ENCODE results near the gene RNLS.
"Not testable (repeated sequence)": the region's sequence is repeated elsewhere in the genome, so short reads cannot be mapped to it uniquely, and the experiment has no call there.

The RNLS gene

GRCh38 chr10:88361995-88362807, 220.9 kb downstream of the RNLS start:
- no peak overlapping the region for H3K4me3 ChIP-seq (ENCODE audit: low read depth, low read length)
- TF ChIP-seq CTCF (IDR thresholded peaks at IDR 0.05; ENCODE audit: borderline replicate concordance, insufficient read depth, low read depth, low read length): no peak

DNA sequence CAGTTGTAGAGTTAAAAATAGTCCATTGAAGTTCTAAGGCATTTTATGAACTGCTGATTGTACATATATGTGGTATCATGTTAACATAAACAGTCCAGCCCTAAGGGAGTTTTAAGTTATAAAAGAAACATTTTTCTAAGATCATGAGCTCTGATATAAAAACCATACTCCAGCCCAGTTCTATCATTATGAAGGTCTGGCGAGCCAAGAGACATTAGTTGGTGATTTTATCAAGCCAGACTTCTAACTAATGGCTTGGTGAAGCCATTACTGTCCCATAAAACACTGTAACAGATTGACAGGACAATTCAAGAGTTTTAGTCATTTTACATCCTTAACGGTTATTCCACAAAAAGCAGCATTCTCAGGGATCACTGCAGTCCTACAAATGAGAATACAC, 221.6 kb downstream of the RNLS start:
- no peak overlapping the region for H3K4me3 ChIP-seq (ENCODE audit: low read depth, low read length)
- no peak for TF ChIP-seq CTCF (IDR thresholded peaks at IDR 0.05; ENCODE audit: borderline replicate concordance, insufficient read depth, low read depth, low read length)

GRCh38 chr10:88355750-88356149, 227.4 kb downstream of the RNLS start:
- H3K4me3 ChIP-seq (ENCODE audit: low read depth, low read length): not testable (repeated sequence)

- no peak for TF ChIP-seq CTCF (IDR thresholded peaks at IDR 0.05; ENCODE audit: borderline replicate concordance, insufficient read depth, low read depth, low read length)
- H3K4me3 ChIP-seq (ENCODE audit: low read depth, low read length): no peak overlapping the region
Measured at GRCh38 chr10:88347597-88348304, 235.4 kb downstream of the RNLS start.

- H3K4me3 ChIP-seq (ENCODE audit: low read depth, low read length): no peak overlapping the region
- no peak for TF ChIP-seq CTCF (IDR thresholded peaks at IDR 0.05; ENCODE audit: borderline replicate concordance, insufficient read depth, low read depth, low read length)
Measured at GRCh38 chr10:88347022-88347421, 236.1 kb downstream of the RNLS start.

DNA sequence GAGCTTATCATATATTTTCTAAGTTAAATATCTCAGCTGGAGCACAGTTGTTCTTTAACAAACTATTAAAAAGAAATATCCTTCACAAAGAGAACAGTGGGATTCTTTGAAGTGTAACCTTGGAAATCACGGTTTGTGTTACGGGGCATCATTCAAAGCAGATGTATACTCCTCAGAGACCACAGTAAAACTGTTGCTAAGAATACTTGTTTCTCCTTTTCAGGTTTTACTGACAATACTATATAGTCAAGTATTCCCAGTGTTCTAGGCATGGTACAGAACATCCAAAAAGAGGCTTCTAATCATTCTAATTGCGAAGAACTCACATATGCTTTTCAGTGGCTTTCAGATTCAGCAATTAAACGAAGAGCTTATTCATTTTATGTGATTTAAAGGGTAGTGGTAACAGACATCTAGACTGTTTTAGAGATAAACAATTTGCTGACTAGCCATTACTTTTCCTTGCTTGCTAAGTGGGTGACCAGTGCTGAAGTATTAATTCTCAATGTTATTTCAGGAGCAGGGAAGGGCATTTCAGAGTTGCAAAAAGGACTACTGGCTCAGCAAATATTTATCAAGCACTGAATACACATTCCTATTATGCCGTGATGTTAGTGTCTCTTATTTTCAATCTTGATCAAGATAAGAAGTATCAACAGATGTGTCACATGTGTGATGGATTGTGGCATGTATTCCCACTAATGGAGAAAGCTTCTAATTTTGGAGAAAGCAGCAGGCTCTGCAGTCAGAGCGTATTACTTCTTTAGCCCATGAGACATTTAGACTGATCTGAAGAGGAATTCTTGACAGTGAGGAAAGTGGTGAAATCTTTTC, 236.8 kb downstream of the RNLS start:
- TF ChIP-seq CTCF (IDR thresholded peaks at IDR 0.05; ENCODE audit: borderline replicate concordance, insufficient read depth, low read depth, low read length): no peak

DNA sequence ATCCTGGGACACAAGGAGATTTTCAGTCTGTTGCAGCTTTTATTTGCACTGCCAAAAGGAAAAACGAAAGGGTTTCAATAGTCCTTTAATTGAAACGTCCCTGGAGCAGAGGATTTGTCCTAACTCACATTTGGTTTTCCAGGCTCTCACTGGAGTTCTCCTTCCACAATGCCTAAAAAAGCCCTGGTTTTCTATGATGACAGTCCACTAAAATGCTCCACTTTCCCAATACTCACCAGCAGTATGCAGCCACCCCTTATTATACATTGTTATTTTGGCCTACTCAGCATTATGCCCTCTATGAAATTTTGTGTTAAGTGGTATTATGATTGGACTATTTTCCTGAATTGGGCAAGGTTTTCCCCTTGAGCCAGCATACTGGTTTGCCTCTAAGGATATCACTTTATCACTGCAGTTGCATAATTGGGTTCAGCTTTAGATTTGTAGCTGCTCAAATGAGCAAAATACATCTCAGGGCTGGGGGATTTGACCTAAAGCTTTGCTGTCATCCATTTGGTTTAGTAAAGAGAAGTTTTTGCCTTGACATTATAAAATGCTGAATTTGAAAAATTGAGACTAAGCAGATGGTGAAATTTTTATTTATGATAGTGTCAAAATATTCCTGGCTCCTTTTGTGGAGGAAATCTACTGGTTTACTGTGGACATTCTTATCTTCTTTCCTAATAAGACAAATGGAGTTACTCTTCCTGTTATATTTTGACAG, 239.2 kb downstream of the RNLS start:
- no peak for TF ChIP-seq CTCF (IDR thresholded peaks at IDR 0.05; ENCODE audit: borderline replicate concordance, insufficient read depth, low read depth, low read length)
- no peak overlapping the region for H3K4me3 ChIP-seq (ENCODE audit: low read depth, low read length)

More for the DNA sequence above, 236.8 kb downstream of the RNLS start:
- H3K4me3 ChIP-seq (ENCODE audit: low read depth, low read length): no peak overlapping the region
